ENCODE data around the gene OASL. TPM values are rescaled to one million over a fixed set of nuclear protein-coding genes. Genes with fewer than 3 reads are reported as not detected.

Gene OASL
- polyA plus RNA-seq, 2 of the 4 experiments (the other 2 are of a cell fraction) = 0.81 to 0.94 TPM

DNA sequence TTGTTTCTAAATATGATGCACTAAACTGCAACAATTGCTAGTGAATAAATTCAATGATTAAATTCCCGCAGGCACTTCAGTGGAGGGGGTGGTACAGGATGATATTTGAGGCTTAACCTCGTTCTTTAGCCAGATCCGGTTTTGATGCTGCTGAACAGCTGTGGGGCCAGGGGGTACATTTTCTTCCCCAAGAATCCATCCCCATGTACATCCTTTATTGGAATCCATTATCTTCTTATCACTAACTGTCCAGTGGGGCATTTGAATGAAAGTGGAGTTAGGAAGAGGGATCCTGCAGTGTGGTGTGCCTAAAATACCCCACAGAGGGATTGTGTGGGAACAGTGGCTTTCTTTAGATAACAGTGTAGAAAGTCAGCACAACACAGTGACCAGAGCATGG is 45.2 kb upstream of the OASL start:
- DNase-seq (ENCODE audit: low read depth in 1 of 2, low spot score in 1 of 2) (no peak), FAIRE-seq (no peak), ATAC-seq (no peak)
- Histone ChIP-seq H3K4me2 (no peak overlapping the region), H3K4me1 (no peaks in the 10 kb centered on the region), H3K4me3 (no peak overlapping the region), H3K9me3 (no peaks in the 10 kb centered on the region), H3K27ac (no peak overlapping the region)
- 52% methylated on average over 3 of the region's 3 CpGs for WGBS (ENCODE audit: missing lambda C conversion rate)
- CTCF ChIA-PET = interaction anchor here (1.0 to 2.5 kb wide), 5 partner anchors 10 to 79 kb away, joined by 4 to 19 read pairs (median 8); no protein-coding TSS in a partner anchor
- TF ChIP-seq EP300 (IDR thresholded peaks at IDR 0.05) (no peak), JUNB (IDR thresholded peaks at IDR 0.05) (no peak), KDM1A (IDR thresholded peaks at IDR 0.05; ENCODE audit: low read depth) (no peak), FOXS1 (CRISPR knock-in tag; IDR thresholded peaks at IDR 0.05) (no peak), CBX2 (IDR thresholded peaks at IDR 0.05; ENCODE audit: borderline replicate concordance, low read depth) (no peak), HDAC2 (IDR thresholded peaks at IDR 0.05) (no peak), ZC3H11A (IDR thresholded peaks at IDR 0.05) (no peak), FOSL2 (IDR thresholded peaks at IDR 0.05) (no peak), FOSL2 (CRISPR knock-in tag; IDR thresholded peaks at IDR 0.05) (no peak), PHF8 (IDR thresholded peaks at IDR 0.05; ENCODE audit: borderline replicate concordance, low read depth) (no peak), HOXA7 (CRISPR knock-in tag; IDR thresholded peaks at IDR 0.05) (no peak), CHD2 (IDR thresholded peaks at IDR 0.05; ENCODE audit: low read length, partially characterized antibody) (no peak), CHD4 (IDR thresholded peaks at IDR 0.05; ENCODE audit: borderline replicate concordance) (no peak), EHF (CRISPR knock-in tag; IDR thresholded peaks at IDR 0.05) (no peak)
- TF ChIP-seq, protein P1, sequence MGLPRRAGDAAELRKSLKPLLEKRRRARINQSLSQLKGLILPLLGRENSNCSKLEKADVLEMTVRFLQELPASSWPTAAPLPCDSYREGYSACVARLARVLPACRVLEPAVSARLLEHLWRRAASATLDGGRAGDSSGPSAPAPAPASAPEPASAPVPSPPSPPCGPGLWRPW (IDR thresholded peaks at IDR 0.05) = no peak
- TF ChIP-seq, protein P2, sequence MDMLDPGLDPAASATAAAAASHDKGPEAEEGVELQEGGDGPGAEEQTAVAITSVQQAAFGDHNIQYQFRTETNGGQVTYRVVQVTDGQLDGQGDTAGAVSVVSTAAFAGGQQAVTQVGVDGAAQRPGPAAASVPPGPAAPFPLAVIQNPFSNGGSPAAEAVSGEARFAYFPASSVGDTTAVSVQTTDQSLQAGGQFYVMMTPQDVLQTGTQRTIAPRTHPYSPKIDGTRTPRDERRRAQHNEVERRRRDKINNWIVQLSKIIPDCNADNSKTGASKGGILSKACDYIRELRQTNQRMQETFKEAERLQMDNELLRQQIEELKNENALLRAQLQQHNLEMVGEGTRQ (IDR thresholded peaks at IDR 0.05) = no peak
- POLR2A ChIA-PET = no interaction called here

DNA sequence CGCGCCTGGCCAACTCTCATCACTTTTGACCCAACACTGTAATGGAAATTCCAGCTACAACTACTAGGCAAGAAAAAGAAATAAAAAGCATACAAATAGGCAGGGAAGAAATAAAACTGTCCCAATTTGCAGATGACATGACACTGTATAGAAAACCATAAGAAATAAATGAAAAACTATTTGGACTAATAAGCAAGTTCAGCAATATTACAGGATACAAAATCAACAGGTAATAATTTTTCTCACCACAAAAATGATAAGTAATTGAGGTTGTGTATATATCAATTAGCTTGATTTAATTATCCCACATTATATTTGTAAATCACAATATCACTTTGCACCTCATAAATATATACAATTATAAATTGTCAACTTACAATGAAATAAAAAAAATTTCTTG is 41.9 kb upstream of the OASL start:
- no peak for ATAC-seq
- CTCF ChIA-PET = interaction anchor here (1.6 to 3.7 kb wide), 3 partner anchors 16 to 498 kb away, joined by 3 to 14 read pairs (median 5); no protein-coding TSS in a partner anchor
- no peak overlapping the region for H3K27ac ChIP-seq
- WGBS (ENCODE audit: missing lambda C conversion rate) = 97% methylated on average over 2 of the region's 2 CpGs
- POLR2A ChIA-PET = no interaction called here
- FAIRE-seq = no peak
- no peak for DNase-seq (ENCODE audit: low read depth in 1 of 2, low spot score in 1 of 2)
- H3K4me1 ChIP-seq = no peaks in the 10 kb centered on the region
- H3K9me3 ChIP-seq = no peaks in the 10 kb centered on the region
- H3K4me3 ChIP-seq = no peak overlapping the region
- TF ChIP-seq, protein P3, sequence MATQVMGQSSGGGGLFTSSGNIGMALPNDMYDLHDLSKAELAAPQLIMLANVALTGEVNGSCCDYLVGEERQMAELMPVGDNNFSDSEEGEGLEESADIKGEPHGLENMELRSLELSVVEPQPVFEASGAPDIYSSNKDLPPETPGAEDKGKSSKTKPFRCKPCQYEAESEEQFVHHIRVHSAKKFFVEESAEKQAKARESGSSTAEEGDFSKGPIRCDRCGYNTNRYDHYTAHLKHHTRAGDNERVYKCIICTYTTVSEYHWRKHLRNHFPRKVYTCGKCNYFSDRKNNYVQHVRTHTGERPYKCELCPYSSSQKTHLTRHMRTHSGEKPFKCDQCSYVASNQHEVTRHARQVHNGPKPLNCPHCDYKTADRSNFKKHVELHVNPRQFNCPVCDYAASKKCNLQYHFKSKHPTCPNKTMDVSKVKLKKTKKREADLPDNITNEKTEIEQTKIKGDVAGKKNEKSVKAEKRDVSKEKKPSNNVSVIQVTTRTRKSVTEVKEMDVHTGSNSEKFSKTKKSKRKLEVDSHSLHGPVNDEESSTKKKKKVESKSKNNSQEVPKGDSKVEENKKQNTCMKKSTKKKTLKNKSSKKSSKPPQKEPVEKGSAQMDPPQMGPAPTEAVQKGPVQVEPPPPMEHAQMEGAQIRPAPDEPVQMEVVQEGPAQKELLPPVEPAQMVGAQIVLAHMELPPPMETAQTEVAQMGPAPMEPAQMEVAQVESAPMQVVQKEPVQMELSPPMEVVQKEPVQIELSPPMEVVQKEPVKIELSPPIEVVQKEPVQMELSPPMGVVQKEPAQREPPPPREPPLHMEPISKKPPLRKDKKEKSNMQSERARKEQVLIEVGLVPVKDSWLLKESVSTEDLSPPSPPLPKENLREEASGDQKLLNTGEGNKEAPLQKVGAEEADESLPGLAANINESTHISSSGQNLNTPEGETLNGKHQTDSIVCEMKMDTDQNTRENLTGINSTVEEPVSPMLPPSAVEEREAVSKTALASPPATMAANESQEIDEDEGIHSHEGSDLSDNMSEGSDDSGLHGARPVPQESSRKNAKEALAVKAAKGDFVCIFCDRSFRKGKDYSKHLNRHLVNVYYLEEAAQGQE (IDR thresholded peaks at IDR 0.05) = no peak
- TF ChIP-seq, protein P4, sequence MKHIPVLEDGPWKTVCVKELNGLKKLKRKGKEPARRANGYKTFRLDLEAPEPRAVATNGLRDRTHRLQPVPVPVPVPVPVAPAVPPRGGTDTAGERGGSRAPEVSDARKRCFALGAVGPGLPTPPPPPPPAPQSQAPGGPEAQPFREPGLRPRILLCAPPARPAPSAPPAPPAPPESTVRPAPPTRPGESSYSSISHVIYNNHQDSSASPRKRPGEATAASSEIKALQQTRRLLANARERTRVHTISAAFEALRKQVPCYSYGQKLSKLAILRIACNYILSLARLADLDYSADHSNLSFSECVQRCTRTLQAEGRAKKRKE (CRISPR knock-in tag; IDR thresholded peaks at IDR 0.05; ENCODE audit: low read depth) = no peak
- TF ChIP-seq PHF8 (IDR thresholded peaks at IDR 0.05; ENCODE audit: borderline replicate concordance, low read depth) (no peak), CBX8 (IDR thresholded peaks at IDR 0.05) (no peak), HDAC2 (IDR thresholded peaks at IDR 0.05) (no peak), MAFK (IDR thresholded peaks at IDR 0.05; ENCODE audit: partially characterized antibody) (peak; percentile 41), NPAS2 (CRISPR knock-in tag; IDR thresholded peaks at IDR 0.05; ENCODE audit: borderline replicate concordance) (no peak)
- TF ChIP-seq, protein P5, sequence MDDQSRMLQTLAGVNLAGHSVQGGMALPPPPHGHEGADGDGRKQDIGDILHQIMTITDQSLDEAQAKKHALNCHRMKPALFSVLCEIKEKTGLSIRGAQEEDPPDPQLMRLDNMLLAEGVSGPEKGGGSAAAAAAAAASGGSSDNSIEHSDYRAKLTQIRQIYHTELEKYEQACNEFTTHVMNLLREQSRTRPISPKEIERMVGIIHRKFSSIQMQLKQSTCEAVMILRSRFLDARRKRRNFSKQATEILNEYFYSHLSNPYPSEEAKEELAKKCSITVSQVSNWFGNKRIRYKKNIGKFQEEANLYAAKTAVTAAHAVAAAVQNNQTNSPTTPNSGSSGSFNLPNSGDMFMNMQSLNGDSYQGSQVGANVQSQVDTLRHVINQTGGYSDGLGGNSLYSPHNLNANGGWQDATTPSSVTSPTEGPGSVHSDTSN (IDR thresholded peaks at IDR 0.05) = no peak
- TF ChIP-seq, protein P6, sequence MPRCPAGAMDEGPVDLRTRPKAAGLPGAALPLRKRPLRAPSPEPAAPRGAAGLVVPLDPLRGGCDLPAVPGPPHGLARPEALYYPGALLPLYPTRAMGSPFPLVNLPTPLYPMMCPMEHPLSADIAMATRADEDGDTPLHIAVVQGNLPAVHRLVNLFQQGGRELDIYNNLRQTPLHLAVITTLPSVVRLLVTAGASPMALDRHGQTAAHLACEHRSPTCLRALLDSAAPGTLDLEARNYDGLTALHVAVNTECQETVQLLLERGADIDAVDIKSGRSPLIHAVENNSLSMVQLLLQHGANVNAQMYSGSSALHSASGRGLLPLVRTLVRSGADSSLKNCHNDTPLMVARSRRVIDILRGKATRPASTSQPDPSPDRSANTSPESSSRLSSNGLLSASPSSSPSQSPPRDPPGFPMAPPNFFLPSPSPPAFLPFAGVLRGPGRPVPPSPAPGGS (IDR thresholded peaks at IDR 0.05) = no peak
- H3K4me2 ChIP-seq = no peak overlapping the region
